BJ (cell line): ENCODE data around the gene RGS3. TPM values are rescaled to one million over a fixed set of nuclear protein-coding genes. Genes with fewer than 3 reads are reported as not detected.

Experiments used
- CTCF ChIA-PET: fragments of 350-600 bp; formaldehyde crosslinking; extraction: SDS; loops from one replicate; lab custom pipeline; 2021; ENCODE audit warnings: antibody characterized with exemption, inconsistent platforms; lab: Yijun Ruan, JAX
- POLR2A ChIA-PET: fragments of 300-600 bp; sonication (Branson Sonifier 250); formaldehyde crosslinking; extraction: SDS; loops from one replicate; lab custom pipeline; 2021; ENCODE audit warnings: antibody characterized with exemption; lab: Charles Lee
- DNase-seq: peaks from one replicate; pipeline ENCODE4 v3.0.0-alpha.2; 2011; ENCODE audit warnings: low read depth
- H3K27me3 ChIP-seq: 2 replicates; pipeline ENCODE4 v1.6.0; 2011; ENCODE audit warnings: low read length; ENCODE audit not compliant: control insufficient read depth, insufficient read depth
- H3K36me3 ChIP-seq: 2 replicates; pipeline ENCODE4 v1.5.1; 2011; ENCODE audit warnings: low read length; ENCODE audit not compliant: control insufficient read depth, insufficient read depth
- H3K4me3 ChIP-seq: 2 replicates; pipeline ENCODE4 v1.5.1; 2011; ENCODE audit warnings: low read depth, mild to moderate bottlenecking, control low read depth, low read length
- polyA plus RNA-seq: library from polyadenylated mRNA; depleted of rRNA; stranded (reverse); fragments of >200 nt; gene quantifications from 2 replicates; pipeline ENCODE4 v1.2.3, GENCODE V29; 2011
- TF ChIP-seq, protein P1 (sequence below): IDR thresholded peaks from 2 replicates; pipeline ENCODE4 v1.5.1; 2011; ENCODE audit warnings: low read depth, mild to moderate bottlenecking, control low read depth, inconsistent platforms, low read length, moderate library complexity; ENCODE audit not compliant: insufficient read depth

RGS3 gene
- polyA plus RNA-seq, 1 experiment = 66.4 TPM

- TF ChIP-seq, protein P1, sequence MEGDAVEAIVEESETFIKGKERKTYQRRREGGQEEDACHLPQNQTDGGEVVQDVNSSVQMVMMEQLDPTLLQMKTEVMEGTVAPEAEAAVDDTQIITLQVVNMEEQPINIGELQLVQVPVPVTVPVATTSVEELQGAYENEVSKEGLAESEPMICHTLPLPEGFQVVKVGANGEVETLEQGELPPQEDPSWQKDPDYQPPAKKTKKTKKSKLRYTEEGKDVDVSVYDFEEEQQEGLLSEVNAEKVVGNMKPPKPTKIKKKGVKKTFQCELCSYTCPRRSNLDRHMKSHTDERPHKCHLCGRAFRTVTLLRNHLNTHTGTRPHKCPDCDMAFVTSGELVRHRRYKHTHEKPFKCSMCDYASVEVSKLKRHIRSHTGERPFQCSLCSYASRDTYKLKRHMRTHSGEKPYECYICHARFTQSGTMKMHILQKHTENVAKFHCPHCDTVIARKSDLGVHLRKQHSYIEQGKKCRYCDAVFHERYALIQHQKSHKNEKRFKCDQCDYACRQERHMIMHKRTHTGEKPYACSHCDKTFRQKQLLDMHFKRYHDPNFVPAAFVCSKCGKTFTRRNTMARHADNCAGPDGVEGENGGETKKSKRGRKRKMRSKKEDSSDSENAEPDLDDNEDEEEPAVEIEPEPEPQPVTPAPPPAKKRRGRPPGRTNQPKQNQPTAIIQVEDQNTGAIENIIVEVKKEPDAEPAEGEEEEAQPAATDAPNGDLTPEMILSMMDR = no peak
- Histone ChIP-seq H3K27me3 (no peaks in the 10 kb centered on the region), H3K4me3 (no peak overlapping the region), H3K36me3 (peaks cover 1% of the 10 kb centered on the region)
- DNase-seq = no peak
- ChIA-PET POLR2A (no interaction called here), CTCF (interaction anchor here (0.8 to 23.9 kb wide), 7 partner anchors 8 to 54 kb away, joined by 3 to 1084 read pairs (median 6); no protein-coding TSS in a partner anchor)
These were observed 139.5 kb downstream of the RGS3 start for GRCh38 chr9:113603048-113603375.

DNA sequence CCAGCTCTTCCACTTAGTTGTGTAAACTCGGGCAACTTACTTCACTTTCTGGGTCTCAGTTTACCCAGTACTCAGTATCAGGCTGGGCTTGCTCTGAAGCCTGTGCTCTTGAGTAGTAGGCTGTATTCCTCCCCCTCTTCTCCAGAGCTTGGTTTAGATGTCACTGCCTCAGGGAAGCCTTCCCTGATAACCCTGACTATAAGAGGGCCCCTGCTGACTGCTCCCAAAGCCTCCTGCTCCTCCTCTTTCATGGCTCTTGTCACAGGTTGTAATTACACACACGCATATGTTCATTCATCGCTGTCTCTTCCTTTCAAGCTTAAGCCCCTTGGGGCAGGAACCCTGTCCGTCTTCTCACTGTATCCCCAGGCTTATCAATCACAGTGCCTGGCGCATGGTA, 140.2 kb downstream of the RGS3 start:
- H3K4me3 ChIP-seq = no peak overlapping the region
- ChIA-PET CTCF (interaction anchor here (0.8 to 23.9 kb wide), 5 partner anchors 8 to 54 kb away, joined by 3 to 1084 read pairs (median 4); no protein-coding TSS in a partner anchor), POLR2A (no interaction called here)
- H3K27me3 ChIP-seq = no peaks in the 10 kb centered on the region
- no peak for DNase-seq
- TF ChIP-seq, protein P1 = no peak
- no peaks in the 10 kb centered on the region; the same call in none of the 2 replicates for H3K36me3 ChIP-seq

- CTCF ChIA-PET = interaction anchor here (1.1 to 23.9 kb wide), 5 partner anchors 9 to 53 kb away, joined by 3 to 1084 read pairs (median 4); no protein-coding TSS in a partner anchor
- Histone ChIP-seq H3K36me3 (no peaks in the 10 kb centered on the region), H3K27me3 (no peaks in the 10 kb centered on the region), H3K4me3 (no peak overlapping the region)
- DNase-seq = no peak
- POLR2A ChIA-PET = no interaction called here
- TF ChIP-seq, protein P1 = no peak
These were observed 140.9 kb downstream of the RGS3 start for GRCh38 chr9:113604393-113604792.

DNA sequence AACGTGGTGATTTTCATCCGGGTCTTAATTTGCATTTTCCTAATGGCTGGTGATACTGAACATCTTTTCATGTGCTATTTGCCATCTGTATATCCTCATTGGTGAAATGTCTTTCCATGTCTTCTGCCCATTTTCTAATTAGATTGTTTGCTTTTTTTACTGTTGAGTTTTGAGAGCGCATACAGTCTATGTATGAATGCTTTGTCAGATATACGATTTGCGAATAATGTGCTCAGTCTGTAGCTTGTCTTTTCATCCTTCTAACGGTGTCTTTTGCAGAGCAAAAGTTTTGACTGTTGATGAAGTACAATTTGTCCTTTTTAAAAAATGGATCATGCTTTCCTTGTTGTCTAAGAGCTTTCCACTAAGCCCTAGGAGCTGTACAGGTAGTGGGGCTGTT, 143.0 kb downstream of the RGS3 start:
- ChIA-PET CTCF (interaction anchor here (1.7 to 3.5 kb wide), 2 partner anchors 14 to 48 kb away, joined by 6 to 14 read pairs; no protein-coding TSS in a partner anchor), POLR2A (no interaction called here)
- H3K27me3 ChIP-seq = no peaks in the 10 kb centered on the region
- TF ChIP-seq, protein P1 = no peak
- no peaks in the 10 kb centered on the region for H3K36me3 ChIP-seq
- H3K4me3 ChIP-seq = no peak overlapping the region
- no peak for DNase-seq

GRCh38 chr9:113608082-113608685, 144.7 kb downstream of the RGS3 start:
- Histone ChIP-seq H3K27me3 (no peaks in the 10 kb centered on the region), H3K4me3 (no peak overlapping the region), H3K36me3 (no peaks in the 10 kb centered on the region)
- POLR2A ChIA-PET = no interaction called here
- no peak for DNase-seq
- TF ChIP-seq, protein P1 = no peak; the same call in 1 of the 2 replicates
- CTCF ChIA-PET = interaction anchor here (0.7 to 3.5 kb wide), 3 partner anchors 9 to 47 kb away, joined by 3 to 14 read pairs (median 3); no protein-coding TSS in a partner anchor
